HL-60 (cell line): ENCODE data around the gene ZNF41.
A peak's percentile ranks its signal among the peaks of the same experiment; 100 is the strongest.

ENCODE experiments used
- DNase-seq, 2 experiments: peaks; one replicate each; pipeline ENCODE4 v3.0.0-alpha.2; 2010 to 2020; ENCODE audit warnings: low read depth in 1 of 2, low spot score in 1 of 2
- H3K27ac ChIP-seq: fragments of 250-450 bp; sonication (Bioruptor Pico); replicated peaks from 2 replicates; pipeline ENCODE4 v1.5.1; 2020; ENCODE audit warnings: mild to moderate bottlenecking, moderate library complexity
- H3K27me3 ChIP-seq: fragments of 250-450 bp; sonication (Bioruptor Pico); 2 replicates; pipeline ENCODE4 v1.5.1; 2021; ENCODE audit warnings: mild to moderate bottlenecking, moderate library complexity; ENCODE audit not compliant: insufficient read depth, poor library complexity, severe bottlenecking
- H3K4me3 ChIP-seq: replicated peaks from 2 replicates; pipeline ENCODE4 v1.5.1; 2011; ENCODE audit warnings: mild to moderate bottlenecking, control low read depth, low read length; ENCODE audit not compliant: insufficient read depth
- CTCF ChIP-seq: IDR thresholded peaks from one replicate; pipeline ENCODE4 v1.5.1; 2011; ENCODE audit warnings: low read length, control low read depth, inconsistent platforms; ENCODE audit not compliant: insufficient read depth
- GABPA ChIP-seq: IDR thresholded peaks from 2 replicates; pipeline ENCODE4 v1.6.1; 2012; ENCODE audit warnings: low read depth
- POLR2AphosphoS5 ChIP-seq: IDR thresholded peaks from 2 replicates; pipeline ENCODE4 v1.6.1; 2012; ENCODE audit warnings: low read depth
- REST ChIP-seq: IDR thresholded peaks from 2 replicates; pipeline ENCODE4 v1.6.1; 2012; ENCODE audit warnings: low read depth; ENCODE audit not compliant: insufficient replicate concordance
- SPI1 ChIP-seq: IDR thresholded peaks from 2 replicates; pipeline ENCODE4 v1.6.1; 2012; ENCODE audit warnings: low read depth, mild to moderate bottlenecking, borderline replicate concordance
- long read RNA-seq: library from polyadenylated mRNA; unstranded; transcript quantifications from one replicate; pipeline ENCODE4 v2.0.0, GENCODE V29; 2020

The ZNF41 gene
- long read RNA-seq, partial matches to known transcripts: 0 of 12 reads
- long read RNA-seq, other reads (novel, unspliced or antisense): 12 of 12 reads

- Histone ChIP-seq H3K4me3 (peak within 1 kb of the TSS; percentile 63), H3K27ac (peak within 1 kb of the TSS; percentile 99), H3K27me3 (no peaks in the 10 kb centered on the region)
- TF ChIP-seq POLR2AphosphoS5 (peak; percentile 46), CTCF (no peak), GABPA (peak; percentile 32), SPI1 (peak; percentile 59; the same call in 1 of the 2 replicates)
- peak; percentile 62 to 74 for DNase-seq
Measured at GRCh38 chrX:47482512-47483305, at the start of gene ZNF41. Gene ZNF41, minus strand, starts transcription at chrX:47483222. Its CDS starts 15,741 bp downstream, at chrX:47467481.

- Histone ChIP-seq H3K27ac (no peak overlapping the region; the same call in 1 of the 2 replicates), H3K27me3 (no peaks in the 10 kb centered on the region), H3K4me3 (no peak overlapping the region)
- peak in 1 of 2 experiments; percentile 24 for DNase-seq
- TF ChIP-seq REST (no peak), SPI1 (no peak), POLR2AphosphoS5 (no peak), GABPA (no peak), CTCF (no peak)
Measured at GRCh38 chrX:47530049-47530448, 47.0 kb upstream of the ZNF41 start.

- no peak for DNase-seq
- H3K27ac ChIP-seq: no peak overlapping the region
- H3K4me3 ChIP-seq: no peak overlapping the region
- TF ChIP-seq GABPA (no peak), REST (no peak), CTCF (no peak), SPI1 (no peak), POLR2AphosphoS5 (no peak)
- no peaks in the 10 kb centered on the region for H3K27me3 ChIP-seq
Measured at GRCh38 chrX:47529548-47529947, 46.5 kb upstream of the ZNF41 start.
